IPS-20b (cell line): Measurements from ENCODE around the gene MTFMT.

ENCODE experiments used
- H3K27ac ChIP-seq: one replicate; pipeline ENCODE4 v1.5.1; 2013; ENCODE audit warnings: low read length
- H3K27me3 ChIP-seq: 2 replicates; pipeline ENCODE4 v1.6.1; 2013; ENCODE audit warnings: mild to moderate bottlenecking, low read length, inconsistent platforms; ENCODE audit not compliant: insufficient read depth
- H3K36me3 ChIP-seq: 2 replicates; pipeline ENCODE4 v1.6.1; 2013; ENCODE audit warnings: low read depth, mild to moderate bottlenecking, inconsistent platforms, low read length, moderate library complexity; ENCODE audit not compliant: insufficient read depth
- H3K4me1 ChIP-seq: 2 replicates; pipeline ENCODE4 v1.6.1; 2013; ENCODE audit warnings: mild to moderate bottlenecking, control low read depth, inconsistent platforms, low read length, moderate library complexity; ENCODE audit not compliant: insufficient read depth
- H3K4me3 ChIP-seq: 2 replicates; pipeline ENCODE4 v1.5.1; 2013; ENCODE audit warnings: mild to moderate bottlenecking, low read length, inconsistent platforms
- H3K9ac ChIP-seq: 2 replicates; pipeline ENCODE4 v1.6.1; 2013; ENCODE audit warnings: low read depth, mild to moderate bottlenecking, inconsistent platforms, low read length, moderate library complexity
- H3K9me3 ChIP-seq: 2 replicates; pipeline ENCODE4 v1.6.1; 2013; ENCODE audit warnings: mild to moderate bottlenecking, low read depth, low read length, inconsistent platforms; ENCODE audit not compliant: insufficient read depth

The MTFMT gene

DNA sequence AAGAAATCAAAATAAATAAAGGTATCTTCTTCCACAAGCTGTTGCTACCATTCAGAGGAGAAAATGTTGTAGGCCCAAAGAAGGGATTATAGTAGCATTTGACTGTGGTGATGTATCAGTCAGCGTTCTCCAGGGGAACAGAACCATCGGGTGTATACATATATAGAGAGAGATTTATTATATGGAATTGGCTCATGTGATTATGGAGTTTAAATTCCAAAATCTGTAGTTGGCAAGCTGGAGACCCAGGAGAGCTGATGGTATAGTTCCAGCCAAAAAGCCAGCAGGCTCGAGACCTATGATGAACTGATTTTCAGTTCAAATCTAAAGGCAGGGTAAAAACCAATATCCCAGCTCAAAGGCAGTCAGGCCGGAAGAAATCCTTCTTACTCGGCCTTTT, 32.4 kb downstream of the MTFMT start:
- H3K36me3 ChIP-seq, result no peaks in the 10 kb centered on the region
- H3K4me3 ChIP-seq, result no peak overlapping the region
- H3K4me1 ChIP-seq, result no peaks in the 10 kb centered on the region
- H3K27me3 ChIP-seq, result no peaks in the 10 kb centered on the region
- no peak overlapping the region for H3K27ac ChIP-seq
- no peaks in the 10 kb centered on the region for H3K9me3 ChIP-seq
- H3K9ac ChIP-seq, result no peak overlapping the region

DNA sequence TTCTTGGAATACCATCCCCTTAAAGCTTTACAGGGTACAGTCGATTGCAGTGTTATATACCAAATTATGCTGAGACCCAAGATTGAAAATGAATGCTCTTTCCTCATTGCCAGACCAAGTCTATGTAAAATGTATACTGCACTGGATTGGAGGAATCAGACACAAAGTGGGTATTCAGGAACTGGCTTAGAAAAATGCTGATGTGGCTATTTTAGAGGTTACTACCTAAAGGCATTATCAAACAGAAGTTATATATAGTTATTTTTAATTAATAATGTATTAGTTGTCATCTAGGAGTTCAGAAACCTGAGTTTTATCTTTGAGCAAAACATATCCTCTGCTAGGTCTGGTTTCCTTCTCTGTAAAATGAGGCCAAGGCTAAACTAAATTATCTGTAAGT, 36.1 kb downstream of the MTFMT start:
- H3K27ac ChIP-seq, result no peak overlapping the region
- H3K27me3 ChIP-seq, result no peaks in the 10 kb centered on the region
- no peaks in the 10 kb centered on the region for H3K4me1 ChIP-seq

DNA sequence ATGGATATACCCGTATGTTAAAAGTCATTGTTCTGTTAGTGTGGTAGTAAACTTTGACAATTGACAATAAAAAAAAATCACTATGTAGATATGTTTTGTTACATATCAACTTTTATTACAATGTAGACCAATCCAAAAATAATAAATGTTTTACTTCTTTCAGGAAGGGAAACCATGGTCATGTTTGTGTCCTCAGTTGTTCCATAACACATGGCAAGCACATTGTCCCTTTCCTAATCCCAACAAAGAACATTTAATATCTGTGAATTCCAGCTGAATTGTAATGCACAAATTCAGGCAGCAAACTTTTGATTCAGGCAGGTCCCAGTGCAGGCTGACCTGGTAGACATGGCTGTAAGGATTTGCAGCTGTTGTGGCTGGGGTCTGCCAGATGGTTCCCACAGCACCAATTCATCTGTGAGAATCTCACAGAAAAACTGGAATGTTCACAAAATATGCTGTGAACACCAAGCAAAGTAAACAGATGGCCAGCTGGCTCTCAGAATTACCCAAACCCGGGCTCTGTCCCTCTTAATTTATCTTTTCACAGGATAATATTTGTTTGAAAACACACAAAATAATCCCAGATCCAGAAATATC, 37.8 kb downstream of the MTFMT start:
- H3K4me1 ChIP-seq, result no peaks in the 10 kb centered on the region
- no peak overlapping the region for H3K9ac ChIP-seq
- H3K4me3 ChIP-seq, result no peak overlapping the region
- no peaks in the 10 kb centered on the region for H3K9me3 ChIP-seq
- H3K36me3 ChIP-seq, result peaks cover 7% of the 10 kb centered on the region; the same call in 1 of the 2 replicates
- no peak overlapping the region for H3K27ac ChIP-seq
- no peaks in the 10 kb centered on the region for H3K27me3 ChIP-seq

More for the DNA sequence above, 36.1 kb downstream of the MTFMT start:
- Histone ChIP-seq H3K9ac (no peak overlapping the region), H3K9me3 (no peaks in the 10 kb centered on the region), H3K36me3 (no peaks in the 10 kb centered on the region), H3K4me3 (no peak overlapping the region)

DNA sequence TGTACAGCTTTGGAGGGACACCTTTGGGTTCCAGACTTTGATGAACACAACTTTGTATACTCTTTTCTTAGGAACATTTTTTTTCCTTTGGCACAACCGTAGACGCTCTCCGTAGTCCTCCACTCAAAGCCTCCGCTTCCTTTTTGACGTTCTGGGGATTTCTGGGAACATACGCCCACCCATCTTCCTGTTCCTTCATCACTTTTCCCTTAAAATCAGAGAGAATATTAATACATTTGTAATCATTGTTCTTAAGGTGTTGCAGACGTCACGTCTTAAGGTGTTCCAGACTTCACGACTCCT, 39.3 kb downstream of the MTFMT start:
- H3K27ac ChIP-seq, result no peak overlapping the region
- peaks cover 7% of the 10 kb centered on the region; the same call in 1 of the 2 replicates for H3K36me3 ChIP-seq
- no peaks in the 10 kb centered on the region for H3K27me3 ChIP-seq
- peak overlapping the region; percentile 76; the same call in 1 of the 2 replicates for H3K9ac ChIP-seq
- H3K4me1 ChIP-seq, result no peaks in the 10 kb centered on the region
- peak overlapping the region; percentile 97 for H3K4me3 ChIP-seq
- no peaks in the 10 kb centered on the region for H3K9me3 ChIP-seq

DNA sequence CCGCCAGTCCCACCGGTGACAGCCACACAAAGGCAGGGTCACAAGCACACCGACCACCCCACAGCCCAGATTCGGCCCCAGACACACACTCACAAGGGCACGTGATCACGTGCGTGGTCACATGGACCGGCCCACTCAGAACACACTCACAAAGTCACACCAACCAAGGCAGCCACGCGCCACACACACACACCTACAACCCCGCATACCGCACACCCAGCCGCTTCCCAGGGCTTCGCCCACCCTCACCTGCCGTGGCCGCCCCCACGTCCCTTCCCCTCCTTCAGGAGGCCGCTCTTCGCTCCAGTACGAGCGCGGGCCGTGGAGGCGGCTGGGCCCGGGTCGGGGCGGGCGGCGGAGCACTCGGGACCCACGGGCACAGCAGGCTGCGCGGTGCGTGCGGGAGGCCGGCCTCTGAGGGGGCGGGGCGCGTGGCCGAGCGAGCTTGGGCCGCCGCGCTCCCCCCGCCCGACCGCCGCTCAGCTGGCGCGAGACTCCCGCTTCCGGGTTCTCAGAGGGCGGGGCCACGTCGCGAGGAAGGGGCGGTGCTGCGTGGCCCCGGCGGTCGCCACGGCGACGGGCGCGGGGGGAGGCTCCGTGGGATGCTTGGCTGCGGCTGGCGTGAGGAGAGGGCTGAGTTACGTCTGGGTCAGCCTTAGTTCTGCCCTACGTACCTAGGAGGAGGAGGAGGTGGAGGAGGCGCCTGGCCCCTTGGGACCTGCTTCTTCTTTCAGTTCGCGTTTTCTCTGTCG, 39.8 kb downstream of the MTFMT start, which contains the start of gene SPG21:
Gene SPG21 (minus strand): TSS at position 499 of the 752 bp plus-strand sequence. CDS start 6,345 bp downstream, outside the sequence.
- no peaks in the 10 kb centered on the region for H3K4me1 ChIP-seq
- H3K27me3 ChIP-seq, result no peaks in the 10 kb centered on the region
- H3K27ac ChIP-seq, result no peak within 1 kb of the TSS
- H3K4me3 ChIP-seq, result peak within 1 kb of the TSS; percentile 97
- peak within 1 kb of the TSS; percentile 83 for H3K9ac ChIP-seq
- peaks cover 7% of the 10 kb centered on the region; the same call in 1 of the 2 replicates for H3K36me3 ChIP-seq
- no peaks in the 10 kb centered on the region for H3K9me3 ChIP-seq

DNA sequence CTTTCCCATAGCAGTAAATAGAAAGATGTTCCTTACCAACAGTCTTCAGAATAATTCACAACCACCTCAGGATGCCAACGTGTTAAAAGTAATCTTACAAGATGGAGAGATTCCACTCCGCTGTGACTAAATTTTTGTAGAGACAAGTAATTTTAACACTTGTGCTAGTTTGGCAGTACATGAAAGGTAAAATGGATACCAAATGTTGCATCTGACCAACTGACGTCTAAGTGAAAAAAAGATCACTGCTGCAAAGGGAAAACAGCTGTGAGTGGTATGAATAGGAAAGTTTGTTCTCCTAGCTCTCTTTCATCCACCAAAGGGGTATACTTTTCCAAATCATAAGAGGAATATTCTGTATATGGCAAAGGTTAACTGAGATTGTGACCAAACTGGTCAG, 42.3 kb downstream of the MTFMT start:
- H3K27ac ChIP-seq, result no peak overlapping the region
- H3K4me3 ChIP-seq, result no peak overlapping the region
- H3K27me3 ChIP-seq, result no peaks in the 10 kb centered on the region
- no peak overlapping the region for H3K9ac ChIP-seq
- H3K4me1 ChIP-seq, result no peaks in the 10 kb centered on the region
- H3K9me3 ChIP-seq, result no peaks in the 10 kb centered on the region
- H3K36me3 ChIP-seq, result peaks cover 12% of the 10 kb centered on the region

DNA sequence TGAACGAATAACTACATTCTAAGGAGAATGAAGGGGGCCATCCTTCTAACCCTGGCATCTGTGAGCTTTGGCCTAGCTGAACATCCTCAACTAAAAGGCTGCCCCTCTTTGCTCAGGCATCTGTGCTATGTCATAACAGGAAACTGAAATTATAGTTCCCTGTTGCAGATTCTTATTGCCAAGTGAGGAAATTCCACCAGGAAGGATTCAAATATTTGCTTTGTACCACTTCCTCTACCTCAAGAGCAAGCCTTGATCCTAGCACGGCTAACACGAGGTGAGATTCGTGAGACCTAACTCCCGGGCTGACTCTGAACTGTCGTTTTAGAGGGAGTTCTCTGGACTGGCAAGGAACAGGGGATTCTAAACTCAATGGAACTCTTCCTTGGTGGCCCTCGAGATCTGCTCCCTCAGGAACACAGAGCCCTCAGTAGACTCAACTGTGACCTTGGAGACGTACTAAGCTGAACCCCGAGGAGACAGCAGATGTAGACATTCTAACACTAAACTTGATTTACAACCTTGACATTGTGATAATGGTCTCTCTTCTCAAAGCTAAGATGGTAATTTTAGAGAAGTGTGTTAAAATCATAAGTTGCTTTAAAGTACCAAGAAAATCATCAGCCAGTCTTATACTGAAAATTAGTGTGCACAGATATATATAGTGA, 43.9 kb downstream of the MTFMT start:
- no peaks in the 10 kb centered on the region for H3K4me1 ChIP-seq
- H3K9me3 ChIP-seq, result no peaks in the 10 kb centered on the region
- H3K4me3 ChIP-seq, result no peak overlapping the region
- peaks cover 14% of the 10 kb centered on the region for H3K36me3 ChIP-seq
- H3K27ac ChIP-seq, result no peak overlapping the region
- no peak overlapping the region for H3K9ac ChIP-seq
- no peaks in the 10 kb centered on the region for H3K27me3 ChIP-seq

DNA sequence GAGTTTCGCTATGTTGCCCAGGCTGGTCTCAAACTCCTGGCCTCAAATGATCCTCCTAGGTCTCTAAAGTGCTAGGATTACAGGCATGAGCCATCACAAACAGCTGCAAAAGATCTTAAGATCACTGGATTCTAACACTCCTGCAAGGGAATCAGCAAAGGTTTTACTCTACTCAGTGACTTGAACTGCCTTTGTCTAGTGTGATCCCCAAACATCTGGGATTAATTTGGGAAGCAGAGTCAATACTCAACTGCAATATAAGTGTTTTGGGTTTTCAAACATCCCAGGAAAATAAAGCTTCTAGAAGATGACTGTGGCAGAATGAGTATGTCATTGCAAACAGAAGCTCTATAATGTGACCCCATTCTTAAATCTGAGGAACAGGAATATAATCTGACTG, 47.0 kb downstream of the MTFMT start:
- Histone ChIP-seq H3K9ac (no peak overlapping the region), H3K27ac (no peak overlapping the region), H3K27me3 (no peaks in the 10 kb centered on the region), H3K4me1 (peaks cover 16% of the 10 kb centered on the region; the same call in 1 of the 2 replicates), H3K36me3 (peaks cover 21% of the 10 kb centered on the region), H3K4me3 (no peak overlapping the region), H3K9me3 (no peaks in the 10 kb centered on the region)

DNA sequence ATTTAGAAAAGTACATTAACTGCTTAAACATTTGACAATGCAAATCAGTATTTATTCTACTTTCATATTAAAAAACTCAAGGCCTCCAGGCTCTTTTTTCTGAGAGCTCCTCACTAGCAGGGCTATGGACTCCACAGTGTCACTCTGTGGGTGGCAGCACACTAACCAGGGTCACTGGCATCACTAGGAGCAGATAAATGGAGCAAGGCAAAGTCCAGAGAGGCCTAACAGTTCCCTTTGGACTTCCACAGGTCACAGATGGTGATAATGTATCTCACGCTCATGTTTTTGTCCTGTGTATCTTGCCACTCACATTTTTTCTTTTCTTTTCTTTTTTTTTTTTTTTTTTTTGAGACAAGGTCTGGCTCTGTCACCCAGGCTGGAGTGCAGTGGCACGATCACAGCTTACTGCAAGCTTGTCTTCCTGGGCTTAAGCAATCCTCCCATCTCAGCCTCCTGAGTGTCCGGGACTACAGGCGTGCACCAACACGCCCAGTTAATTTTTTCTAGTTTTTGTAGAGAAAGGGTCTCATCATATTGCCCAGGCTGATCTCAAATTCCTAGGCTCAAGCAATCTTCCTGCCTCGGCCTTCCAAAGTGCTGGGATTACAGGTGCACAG, 47.5 kb downstream of the MTFMT start:
- Histone ChIP-seq H3K36me3 (peaks cover 17% of the 10 kb centered on the region), H3K4me1 (peaks cover 16% of the 10 kb centered on the region; the same call in 1 of the 2 replicates), H3K4me3 (no peak overlapping the region), H3K27ac (no peak overlapping the region), H3K27me3 (no peaks in the 10 kb centered on the region), H3K9me3 (no peaks in the 10 kb centered on the region), H3K9ac (no peak overlapping the region)

DNA sequence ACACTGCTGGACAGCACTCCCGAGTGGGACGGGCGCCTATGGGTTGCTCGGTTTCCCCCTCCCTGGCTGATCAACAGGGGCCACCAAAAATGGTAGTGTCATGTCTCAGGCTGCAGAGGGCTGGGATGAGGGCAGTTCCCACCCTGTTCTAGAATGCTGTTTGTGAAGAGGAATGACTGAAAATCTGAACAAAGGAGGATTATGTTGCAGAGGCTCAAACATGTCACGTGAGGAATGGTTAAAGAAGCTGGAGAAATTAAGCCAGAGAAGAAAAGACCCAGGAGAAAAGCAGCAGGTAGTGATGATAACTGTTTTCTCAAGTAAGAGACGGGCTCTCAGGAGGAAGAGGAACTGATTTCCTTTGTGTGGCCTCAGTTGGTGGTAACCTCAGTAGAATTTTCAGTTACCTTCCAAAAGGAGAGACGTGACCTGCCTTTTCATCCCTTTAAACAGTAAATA, 50.2 kb downstream of the MTFMT start:
- Histone ChIP-seq H3K9ac (peak overlapping the region; percentile 66), H3K4me3 (peak overlapping the region; percentile 42; the same call in 1 of the 2 replicates), H3K9me3 (no peaks in the 10 kb centered on the region), H3K27me3 (no peaks in the 10 kb centered on the region), H3K27ac (peak overlapping the region; percentile 27), H3K4me1 (peaks cover 16% of the 10 kb centered on the region; the same call in 1 of the 2 replicates), H3K36me3 (peaks cover 34% of the 10 kb centered on the region)

DNA sequence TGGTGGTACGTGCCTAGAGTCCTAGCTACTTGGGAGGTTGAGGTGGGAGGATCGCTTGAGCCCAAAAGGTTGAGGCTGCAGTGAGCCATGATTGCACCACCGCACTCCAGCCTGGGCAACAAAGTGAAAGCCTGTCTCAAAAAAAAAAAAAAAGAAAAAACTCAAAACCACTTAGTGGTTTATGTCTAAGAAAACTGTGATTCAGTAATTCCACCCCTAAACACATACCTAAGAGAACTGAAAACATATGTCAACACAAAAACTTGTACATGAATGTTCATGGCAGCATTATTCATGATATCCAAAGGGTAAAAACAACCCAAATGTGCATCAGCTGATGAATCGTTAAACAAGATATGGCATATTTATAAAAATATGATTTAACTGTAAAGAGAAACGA, 54.0 kb downstream of the MTFMT start:
- Histone ChIP-seq H3K36me3 (peaks cover 51% of the 10 kb centered on the region), H3K9ac (no peak overlapping the region), H3K4me3 (no peak overlapping the region), H3K27ac (no peak overlapping the region), H3K27me3 (no peaks in the 10 kb centered on the region), H3K9me3 (no peaks in the 10 kb centered on the region), H3K4me1 (peaks cover 16% of the 10 kb centered on the region; the same call in 1 of the 2 replicates)
